Measurements from ENCODE around the gene PPHLN1. TPM values are rescaled to one million over a fixed set of nuclear protein-coding genes. Genes with fewer than 3 reads are reported as not detected.
A peak's percentile ranks its signal among the peaks of the same experiment; 100 is the strongest.

Gene PPHLN1, protein sequence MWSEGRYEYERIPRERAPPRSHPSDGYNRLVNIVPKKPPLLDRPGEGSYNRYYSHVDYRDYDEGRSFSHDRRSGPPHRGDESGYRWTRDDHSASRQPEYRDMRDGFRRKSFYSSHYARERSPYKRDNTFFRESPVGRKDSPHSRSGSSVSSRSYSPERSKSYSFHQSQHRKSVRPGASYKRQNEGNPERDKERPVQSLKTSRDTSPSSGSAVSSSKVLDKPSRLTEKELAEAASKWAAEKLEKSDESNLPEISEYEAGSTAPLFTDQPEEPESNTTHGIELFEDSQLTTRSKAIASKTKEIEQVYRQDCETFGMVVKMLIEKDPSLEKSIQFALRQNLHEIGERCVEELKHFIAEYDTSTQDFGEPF
- 100 to 1,000 TPM in 1 of 4 donors, 10 to 100 TPM in 3; 63.2 to 175 (median 68.1) TPM for total RNA-seq

DNA sequence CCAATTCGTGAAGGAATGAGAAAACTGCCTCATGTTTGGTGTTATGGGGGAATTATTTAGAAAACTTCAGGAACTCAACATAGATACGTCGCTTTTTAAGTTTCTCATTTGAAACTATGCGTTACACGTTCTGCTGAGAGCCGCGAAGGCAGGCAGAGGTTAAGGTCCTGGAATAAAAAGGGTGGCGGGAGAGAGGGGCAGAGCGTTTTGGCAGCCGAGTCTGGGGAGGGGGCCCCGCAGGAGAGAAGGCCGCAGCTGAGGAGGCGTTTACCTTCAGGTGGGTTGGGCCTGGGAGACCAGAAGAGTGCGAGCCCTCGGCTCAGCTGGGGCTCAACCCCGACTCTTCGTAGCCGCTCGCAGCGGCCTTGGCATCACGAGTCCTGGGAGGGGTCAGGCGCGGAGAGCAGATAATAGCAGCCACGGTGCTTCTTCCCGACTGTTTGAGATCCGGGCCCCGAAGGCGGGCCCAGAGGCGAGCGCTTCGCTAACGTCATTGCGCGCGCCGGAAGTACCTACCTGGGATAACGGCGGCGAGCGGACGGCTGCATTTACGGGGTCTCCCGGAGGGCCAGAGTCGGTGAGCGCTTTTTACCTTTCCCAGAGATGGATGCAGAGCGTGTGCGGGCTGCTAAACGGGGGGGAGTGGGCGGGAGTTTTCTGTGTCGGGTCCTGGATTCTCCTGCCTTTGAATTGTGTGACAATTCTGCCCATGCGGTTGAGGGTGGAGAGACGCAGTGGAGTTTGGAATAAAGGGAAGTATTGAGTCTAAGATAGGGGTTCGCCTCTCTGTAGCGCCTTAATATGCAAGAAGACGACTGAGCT, at the start of gene PPHLN1, which contains the start of gene ZCRB1:
TSS of gene PPHLN1 (plus strand) at position 515 of the 822 bp plus-strand sequence. CDS start 9,736 bp downstream, outside the sequence.
TSS of gene ZCRB1 (minus strand) at position 442 of the 822 bp plus-strand sequence. CDS start 1,992 bp downstream, outside the sequence.
- no peaks in the 10 kb centered on the region for H3K27me3 ChIP-seq
- peaks cover 4 to 13% (median 10%) of the 10 kb centered on the region in 4 donors for H3K4me1 ChIP-seq
- no peaks in the 10 kb centered on the region for H3K9me3 ChIP-seq
- peak within 1 kb of the TSS; percentile 78 to 83 (median 82) for H3K27ac ChIP-seq
- peaks cover 0 to 4% (median 0%) of the 10 kb centered on the region in 3 donors for H3K36me3 ChIP-seq
- TF ChIP-seq POLR2A (IDR thresholded peaks at IDR 0.05): peak; percentile 63 to 68
- TF ChIP-seq, protein P1, sequence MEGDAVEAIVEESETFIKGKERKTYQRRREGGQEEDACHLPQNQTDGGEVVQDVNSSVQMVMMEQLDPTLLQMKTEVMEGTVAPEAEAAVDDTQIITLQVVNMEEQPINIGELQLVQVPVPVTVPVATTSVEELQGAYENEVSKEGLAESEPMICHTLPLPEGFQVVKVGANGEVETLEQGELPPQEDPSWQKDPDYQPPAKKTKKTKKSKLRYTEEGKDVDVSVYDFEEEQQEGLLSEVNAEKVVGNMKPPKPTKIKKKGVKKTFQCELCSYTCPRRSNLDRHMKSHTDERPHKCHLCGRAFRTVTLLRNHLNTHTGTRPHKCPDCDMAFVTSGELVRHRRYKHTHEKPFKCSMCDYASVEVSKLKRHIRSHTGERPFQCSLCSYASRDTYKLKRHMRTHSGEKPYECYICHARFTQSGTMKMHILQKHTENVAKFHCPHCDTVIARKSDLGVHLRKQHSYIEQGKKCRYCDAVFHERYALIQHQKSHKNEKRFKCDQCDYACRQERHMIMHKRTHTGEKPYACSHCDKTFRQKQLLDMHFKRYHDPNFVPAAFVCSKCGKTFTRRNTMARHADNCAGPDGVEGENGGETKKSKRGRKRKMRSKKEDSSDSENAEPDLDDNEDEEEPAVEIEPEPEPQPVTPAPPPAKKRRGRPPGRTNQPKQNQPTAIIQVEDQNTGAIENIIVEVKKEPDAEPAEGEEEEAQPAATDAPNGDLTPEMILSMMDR (IDR thresholded peaks at IDR 0.05): no peak
- peak within 1 kb of the TSS; percentile 58 to 85 (median 76) for H3K4me3 ChIP-seq
- DNase-seq: peak; percentile 86 to 94 (median 86)

DNA sequence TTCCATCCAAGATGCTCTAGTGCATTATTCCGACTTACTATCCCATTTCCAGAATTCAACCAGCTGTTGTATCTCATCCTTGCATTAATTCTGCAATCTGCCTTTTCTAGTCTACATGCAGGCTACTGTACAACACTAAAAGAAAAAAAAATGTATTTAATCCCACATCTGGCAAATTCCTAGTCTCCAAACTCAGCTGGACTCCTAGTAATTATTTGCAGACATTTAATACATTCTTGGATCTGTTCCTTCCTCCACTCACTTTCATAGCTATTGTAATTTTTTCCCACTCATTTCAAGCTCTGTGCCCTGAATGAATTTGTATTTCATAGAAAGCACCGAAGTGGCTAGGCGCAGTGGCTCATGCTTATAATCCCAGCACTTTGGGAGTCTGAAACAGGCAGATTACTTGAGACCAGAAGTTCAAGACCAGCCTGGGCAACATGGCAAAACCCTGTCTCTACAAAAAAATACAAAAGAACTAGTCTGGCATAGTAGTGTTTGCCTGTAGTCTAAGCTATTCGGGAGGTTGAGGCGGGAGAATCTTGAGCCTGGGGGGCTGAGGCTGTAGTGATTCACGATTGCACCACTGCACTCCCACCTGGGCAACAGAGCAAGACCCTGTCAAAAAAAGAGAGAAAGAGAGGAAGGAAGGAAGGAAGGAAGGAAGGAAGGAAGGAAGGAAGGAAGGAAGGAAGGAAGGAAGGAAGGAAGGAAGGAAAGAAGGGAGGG, 48.4 kb upstream of the PPHLN1 start:
- H3K4me1 ChIP-seq: no peaks in the 10 kb centered on the region
- H3K36me3 ChIP-seq: no peaks in the 10 kb centered on the region
- DNase-seq: no peak
- H3K27ac ChIP-seq: no peak overlapping the region
- TF ChIP-seq, protein P1 (IDR thresholded peaks at IDR 0.05): no peak
- no peak for TF ChIP-seq POLR2A (IDR thresholded peaks at IDR 0.05)
- H3K27me3 ChIP-seq: no peaks in the 10 kb centered on the region
- no peak overlapping the region for H3K4me3 ChIP-seq
- no peaks in the 10 kb centered on the region for H3K9me3 ChIP-seq

DNA sequence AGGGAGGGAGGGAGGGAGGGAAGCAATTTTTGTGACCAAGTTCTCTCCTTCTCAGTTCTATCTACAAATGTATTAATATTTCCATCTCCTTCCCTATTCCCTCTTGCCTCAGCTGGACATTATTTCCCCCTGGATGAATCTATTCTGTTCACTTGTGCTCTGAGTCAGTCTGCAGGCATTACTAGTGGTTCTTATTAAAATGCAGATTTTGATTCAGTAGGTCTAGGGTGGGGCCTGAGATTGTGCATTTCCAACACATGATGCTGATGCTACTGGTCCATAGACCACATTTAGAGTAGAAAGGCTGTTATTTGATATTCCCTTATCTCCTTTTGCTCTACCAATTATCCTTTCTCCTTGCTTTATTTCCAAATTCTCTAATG, 47.8 kb upstream of the PPHLN1 start:
- H3K4me3 ChIP-seq: no peak overlapping the region
- no peaks in the 10 kb centered on the region for H3K36me3 ChIP-seq
- H3K27me3 ChIP-seq: no peaks in the 10 kb centered on the region
- DNase-seq: no peak
- no peak overlapping the region for H3K27ac ChIP-seq
- H3K9me3 ChIP-seq: no peaks in the 10 kb centered on the region
- no peaks in the 10 kb centered on the region for H3K4me1 ChIP-seq
- TF ChIP-seq, protein P1 (IDR thresholded peaks at IDR 0.05): no peak
- no peak for TF ChIP-seq POLR2A (IDR thresholded peaks at IDR 0.05)

DNA sequence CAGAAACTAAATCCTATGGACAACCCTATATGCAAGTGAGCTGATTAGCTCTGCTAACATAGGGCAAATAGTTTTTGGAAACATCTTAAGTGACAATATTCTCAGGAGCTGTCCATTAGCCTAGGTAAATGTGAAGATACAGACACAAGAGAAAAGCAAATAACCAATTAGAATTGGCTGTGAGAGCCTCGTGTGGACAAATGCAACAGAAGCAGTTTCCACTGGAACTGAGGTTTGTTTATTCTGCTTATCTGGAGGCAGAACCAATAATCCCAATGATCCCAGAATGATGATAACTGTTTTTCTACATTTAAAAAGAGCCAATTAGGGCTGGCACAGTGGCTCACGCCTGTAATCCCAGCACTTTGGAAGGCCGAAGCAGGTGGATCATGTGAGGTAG, 44.7 kb upstream of the PPHLN1 start:
- Histone ChIP-seq H3K9me3 (no peaks in the 10 kb centered on the region), H3K36me3 (no peaks in the 10 kb centered on the region), H3K4me3 (no peak overlapping the region), H3K4me1 (no peaks in the 10 kb centered on the region), H3K27ac (no peak overlapping the region), H3K27me3 (no peaks in the 10 kb centered on the region)
- DNase-seq: no peak
- TF ChIP-seq, protein P1 (IDR thresholded peaks at IDR 0.05): no peak
- no peak for TF ChIP-seq POLR2A (IDR thresholded peaks at IDR 0.05)

DNA sequence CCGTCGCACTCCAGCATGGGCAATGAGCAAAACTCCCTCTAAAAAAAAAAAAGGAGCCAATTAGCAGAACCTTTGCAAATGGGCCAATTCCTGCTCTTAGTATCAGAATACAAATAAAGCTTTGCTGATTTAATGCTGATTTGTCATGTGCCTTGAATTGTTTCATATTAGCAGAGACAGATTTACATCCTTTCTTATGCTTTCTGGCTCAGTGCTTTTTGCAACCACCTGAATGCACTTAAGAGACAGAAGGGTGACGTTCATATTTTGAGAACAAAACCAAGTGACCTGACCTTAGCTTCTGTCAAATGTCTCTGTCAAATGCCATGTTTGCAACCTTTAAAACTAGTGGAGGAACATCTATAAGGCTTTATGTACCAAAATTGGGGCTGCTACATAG, 44.1 kb upstream of the PPHLN1 start:
- no peak overlapping the region for H3K27ac ChIP-seq
- TF ChIP-seq, protein P1 (IDR thresholded peaks at IDR 0.05): no peak
- TF ChIP-seq POLR2A (IDR thresholded peaks at IDR 0.05): no peak

More for the DNA sequence above, 44.1 kb upstream of the PPHLN1 start:
- H3K9me3 ChIP-seq: no peaks in the 10 kb centered on the region
- no peaks in the 10 kb centered on the region for H3K36me3 ChIP-seq
- H3K4me3 ChIP-seq: no peak overlapping the region
- H3K4me1 ChIP-seq: no peaks in the 10 kb centered on the region
- H3K27me3 ChIP-seq: no peaks in the 10 kb centered on the region
- no peak for DNase-seq

Data from Peyer's patch (tissue), 4 donors.